Activated CD4-positive, alpha-beta T cell treated with anti-CD3 and anti-CD28 coated beads, Interleukin-2, Interleukin-4, amounts not matched to agents 100 ng/mL and 50 ng/mL, durations not matched to agents 16 hours and 8 hours (primary cell): ENCODE measurements around the gene ZRSR2.
A peak's percentile ranks its signal among the peaks of the same experiment; 100 is the strongest.
"Not testable (repeated sequence)": the region's sequence is repeated elsewhere in the genome, so short reads cannot be mapped to it uniquely, and the experiment has no call there.

Source experiments
- DNase-seq: peaks from one replicate; pipeline ENCODE4 v3.0.0-alpha.2; 2020; ENCODE audit warnings: low spot score

The ZRSR2 gene

GRCh38 chrX:15797707-15798106 lies 7.4 kb downstream of the ZRSR2 start:
- DNase-seq = no peak

- no peak for DNase-seq
Observed at GRCh38 chrX:15804563-15804962, 14.3 kb downstream of the ZRSR2 start.

- no peak for DNase-seq
Observed at GRCh38 chrX:15808254-15808653, 18.0 kb downstream of the ZRSR2 start.

GRCh38 chrX:15812192-15812938 lies 22.1 kb downstream of the ZRSR2 start:
- DNase-seq = no peak

GRCh38 chrX:15813416-15813815 lies 23.1 kb downstream of the ZRSR2 start:
- no peak for DNase-seq

- DNase-seq = no peak
Observed at GRCh38 chrX:15814771-15815365, 24.6 kb downstream of the ZRSR2 start.

- DNase-seq = peak; percentile 51
Observed at GRCh38 chrX:15815779-15816437, 25.6 kb downstream of the ZRSR2 start.

GRCh38 chrX:15816438-15816809 lies 26.1 kb downstream of the ZRSR2 start:
- DNase-seq = no peak

GRCh38 chrX:15816886-15817285 lies 26.6 kb downstream of the ZRSR2 start:
- DNase-seq = peak; percentile 77

- peak; percentile 11 for DNase-seq
Observed at GRCh38 chrX:15820106-15821073, 30.1 kb downstream of the ZRSR2 start.

- DNase-seq = no peak
Observed at GRCh38 chrX:15822922-15823321, 32.6 kb downstream of the ZRSR2 start.

- DNase-seq = no peak
Observed at GRCh38 chrX:15825936-15826335, 35.7 kb downstream of the ZRSR2 start.

GRCh38 chrX:15829217-15829616 lies 38.9 kb downstream of the ZRSR2 start:
- DNase-seq = no peak

- not testable (repeated sequence) for DNase-seq
Observed at GRCh38 chrX:15831347-15831746, 41.1 kb downstream of the ZRSR2 start.

- no peak for DNase-seq
Observed at GRCh38 chrX:15834053-15834452, 43.8 kb downstream of the ZRSR2 start.

- no peak for DNase-seq
Observed at GRCh38 chrX:15834827-15835595, 44.7 kb downstream of the ZRSR2 start.

GRCh38 chrX:15838017-15838416 lies 47.7 kb downstream of the ZRSR2 start:
- no peak for DNase-seq

- DNase-seq = no peak
Observed at GRCh38 chrX:15841853-15842516, 51.7 kb downstream of the ZRSR2 start.

GRCh38 chrX:15843960-15844359 lies 53.7 kb downstream of the ZRSR2 start:
- DNase-seq = no peak

GRCh38 chrX:15848576-15848975 lies 58.3 kb downstream of the ZRSR2 start:
- DNase-seq = no peak

GRCh38 chrX:15849555-15849954 lies 59.3 kb downstream of the ZRSR2 start:
- no peak for DNase-seq
